ENCODE data around the gene SPIN1. TPM values are rescaled to one million over a fixed set of nuclear protein-coding genes. Genes with fewer than 3 reads are reported as not detected.

SPIN1 gene
- 10 to 100 TPM; 65.7 to 70.9 TPM for total RNA-seq

GRCh38 chr9:88388203-88388885 lies at the start of gene SPIN1:
Gene SPIN1, plus strand, starts transcription at chr9:88388444. Its CDS starts 38,096 bp downstream, at chr9:88426540.

Other genes starting within 250 kb of the SPIN1 start
- gene SPATA31C2, start 250.0 kb upstream of the SPIN1 start, total RNA-seq, result not detected
- gene NXNL2, start 146.7 kb downstream of the SPIN1 start, total RNA-seq, result under 1 TPM in 1 of 2 donors, not detected in 1; 0.34 TPM

Measured in melanocyte of skin (primary cell).